Endodermal cell (in vitro differentiated cells): ENCODE measurements around the gene SHQ1. TPM values are rescaled to one million over a fixed set of nuclear protein-coding genes. Genes with fewer than 3 reads are reported as not detected.

Experiments
- DNase-seq: peaks from one replicate; pipeline ENCODE4 v3.0.0-alpha.2; 2017
- H3K27ac ChIP-seq: 2 replicates; pipeline ENCODE4 v1.5.1; 2013; ENCODE audit warnings: mild to moderate bottlenecking, low read depth, low read length, moderate library complexity
- H3K27me3 ChIP-seq: 2 replicates; pipeline ENCODE4 v1.6.1; 2013; ENCODE audit warnings: mild to moderate bottlenecking, low read length, moderate library complexity; ENCODE audit not compliant: insufficient read depth, control insufficient read depth, poor library complexity, severe bottlenecking
- H3K36me3 ChIP-seq: 2 replicates; pipeline ENCODE4 v1.7.0; 2013; ENCODE audit warnings: mild to moderate bottlenecking, low read length, moderate library complexity; ENCODE audit not compliant: control insufficient read depth, insufficient read depth
- H3K4me1 ChIP-seq: one replicate; pipeline ENCODE4 v1.7.0; 2013; ENCODE audit warnings: low read length; ENCODE audit not compliant: control insufficient read depth, insufficient read depth
- H3K4me3 ChIP-seq: 2 replicates; pipeline ENCODE4 v1.5.1; 2013; ENCODE audit warnings: mild to moderate bottlenecking, low read length, moderate library complexity
- H3K9ac ChIP-seq: 2 replicates; pipeline ENCODE4 v1.6.1; 2013; ENCODE audit warnings: mild to moderate bottlenecking, low read length, moderate library complexity; ENCODE audit not compliant: poor library complexity, severe bottlenecking; ENCODE audit errors: extremely low read depth
- H3K9me3 ChIP-seq: 2 replicates; pipeline ENCODE4 v1.6.1; 2013; ENCODE audit warnings: mild to moderate bottlenecking, low read length, moderate library complexity; ENCODE audit not compliant: control insufficient read depth
- H3K27ac Mint-ChIP-seq: 2 replicates; pipeline ENCODE4 v1.8.0; 2020; ENCODE audit warnings: mixed read lengths
- H3K27me3 Mint-ChIP-seq: 2 replicates; pipeline ENCODE4 v1.8.0; 2021; ENCODE audit warnings: mild to moderate bottlenecking, mixed read lengths; ENCODE audit not compliant: insufficient read depth
- H3K36me3 Mint-ChIP-seq: 2 replicates; pipeline ENCODE4 v1.8.0; 2020; ENCODE audit warnings: low read depth, mixed read lengths
- H3K4me1 Mint-ChIP-seq: 2 replicates; pipeline ENCODE4 v1.8.0; 2020; ENCODE audit warnings: mixed read lengths
- H3K4me3 Mint-ChIP-seq: 2 replicates; pipeline ENCODE4 v1.8.0; 2020; ENCODE audit warnings: mild to moderate bottlenecking, moderate library complexity, mixed read lengths
- H3K9me3 Mint-ChIP-seq: 2 replicates; pipeline ENCODE4 v1.8.0; 2020; ENCODE audit warnings: mild to moderate bottlenecking, mixed read lengths
- CTCF ChIP-seq: fragments of 200-600 bp; sonication (generic); conservative IDR thresholded peaks from 2 replicates; pipeline ENCODE4 v1.5.0; 2021; ENCODE audit warnings: antibody characterized with exemption, mild to moderate bottlenecking
- WGBS, 2 experiments: methylation state at CpG; one replicate each; pipeline versions ENCODE4 v1.1.5 to v1.1.7; 2013; ENCODE audit warnings: missing lambda C conversion rate in 2 of 2, mixed read lengths in 1 of 2; ENCODE audit not compliant: insufficient coverage in 1 of 2, insufficient read length in 1 of 2; 5-methylcytosine and 5-hydroxymethylcytosine counted together
- total RNA-seq, 2 donors: library from RNA; stranded (reverse); fragmentation: NEBNext Ultra II Directional in 1 of 2; extraction: Animal tissue kit (Norgen Biotek cat#: 25700) in 1 of 2; gene quantifications; 2 replicates in 1 of 2; 3 replicates in 1 of 2; pipeline ENCODE4 v1.2.1, GENCODE V29; 2021

The SHQ1 gene
- total RNA-seq, 2 donors from 2014 or later: 28.2 to 28.4 TPM

GRCh38 chr3:72768006-72768441 is 80.2 kb downstream of the SHQ1 start:
- H3K9me3 ChIP-seq: no peaks in the 10 kb centered on the region
- no peaks in the 10 kb centered on the region for H3K36me3 ChIP-seq
- H3K27me3 Mint-ChIP-seq: no peaks in the 10 kb centered on the region
- H3K27me3 ChIP-seq: no peaks in the 10 kb centered on the region
- H3K4me3 Mint-ChIP-seq: peak overlapping the region; percentile 1
- H3K4me1 ChIP-seq: peaks cover 44% of the 10 kb centered on the region
- 12 to 20% methylated on average over 4 to 5 of the region's 5 CpGs for WGBS, 2 experiments
- peak overlapping the region; percentile 78 for H3K27ac Mint-ChIP-seq
- no peak overlapping the region for H3K27ac ChIP-seq
- peaks cover 57% of the 10 kb centered on the region for H3K4me1 Mint-ChIP-seq
- no peaks in the 10 kb centered on the region for H3K36me3 Mint-ChIP-seq
- no peaks in the 10 kb centered on the region for H3K9me3 Mint-ChIP-seq
- TF ChIP-seq CTCF: no peak
- peak overlapping the region; percentile 7 for H3K4me3 ChIP-seq
- DNase-seq: peak; percentile 73
- peak overlapping the region; percentile 18 for H3K9ac ChIP-seq

GRCh38 chr3:72766866-72767265 is 81.4 kb downstream of the SHQ1 start:
- peak overlapping the region; percentile 59 for H3K27ac Mint-ChIP-seq
- Histone ChIP-seq H3K9me3 (no peaks in the 10 kb centered on the region), H3K9ac (no peak overlapping the region), H3K4me1 (peaks cover 44% of the 10 kb centered on the region), H3K27me3 (no peaks in the 10 kb centered on the region), H3K36me3 (no peaks in the 10 kb centered on the region), H3K4me3 (no peak overlapping the region), H3K27ac (no peak overlapping the region)
- peaks cover 59% of the 10 kb centered on the region for H3K4me1 Mint-ChIP-seq
- H3K27me3 Mint-ChIP-seq: no peaks in the 10 kb centered on the region
- no peak for DNase-seq
- H3K9me3 Mint-ChIP-seq: no peaks in the 10 kb centered on the region
- H3K4me3 Mint-ChIP-seq: no peak overlapping the region
- WGBS, 2 experiments: 69 to 78% methylated on average over 3 to 5 of the region's 5 CpGs
- peaks cover 7% of the 10 kb centered on the region for H3K36me3 Mint-ChIP-seq
- TF ChIP-seq CTCF: no peak

- Mint-ChIP-seq H3K36me3 (peaks cover 7% of the 10 kb centered on the region), H3K4me1 (peaks cover 43% of the 10 kb centered on the region), H3K9me3 (no peaks in the 10 kb centered on the region), H3K27ac (no peak overlapping the region), H3K4me3 (no peak overlapping the region), H3K27me3 (no peaks in the 10 kb centered on the region)
- Histone ChIP-seq H3K36me3 (no peaks in the 10 kb centered on the region), H3K4me1 (peaks cover 29% of the 10 kb centered on the region), H3K9me3 (no peaks in the 10 kb centered on the region), H3K9ac (no peak overlapping the region), H3K4me3 (no peak overlapping the region), H3K27ac (no peak overlapping the region), H3K27me3 (no peaks in the 10 kb centered on the region)
- no peak for TF ChIP-seq CTCF
- no peak for DNase-seq
- WGBS, 2 experiments: 86 to 91% methylated on average over 7 of the region's 8 CpGs
These were observed 84.3 kb downstream of the SHQ1 start for GRCh38 chr3:72763751-72764440.
